HepG2 (cell line): ENCODE results near the gene TUBA8.
"Not testable (repeated sequence)": the region's sequence is repeated elsewhere in the genome, so short reads cannot be mapped to it uniquely, and the experiment has no call there.

ENCODE experiments used
- ATF2 ChIP-seq: sonication (generic); formaldehyde crosslinking; IDR thresholded peaks from 2 replicates; pipeline ENCODE4 v1.4.0; 2020; ENCODE audit warnings: missing genetic modification reagents
- EZH2 ChIP-seq: conservative IDR thresholded peaks from 2 replicates; pipeline ENCODE4 v1.6.1; 2012; ENCODE audit warnings: mild to moderate bottlenecking, low read depth, low read length, moderate library complexity
- MAFK ChIP-seq, 2 experiments: IDR thresholded peaks in 1 of 2; conservative IDR thresholded peaks in 1 of 2; 2 replicates each; pipeline ENCODE4 v1.6.1; 2011; ENCODE audit warnings: improper control_type of control experiment in 2 of 2, low read length in 2 of 2
- RNF2 ChIP-seq: fragments of 450-650 bp; conservative IDR thresholded peaks from 2 replicates; pipeline ENCODE4 v1.6.1; 2016; ENCODE audit warnings: low read depth

DNA sequence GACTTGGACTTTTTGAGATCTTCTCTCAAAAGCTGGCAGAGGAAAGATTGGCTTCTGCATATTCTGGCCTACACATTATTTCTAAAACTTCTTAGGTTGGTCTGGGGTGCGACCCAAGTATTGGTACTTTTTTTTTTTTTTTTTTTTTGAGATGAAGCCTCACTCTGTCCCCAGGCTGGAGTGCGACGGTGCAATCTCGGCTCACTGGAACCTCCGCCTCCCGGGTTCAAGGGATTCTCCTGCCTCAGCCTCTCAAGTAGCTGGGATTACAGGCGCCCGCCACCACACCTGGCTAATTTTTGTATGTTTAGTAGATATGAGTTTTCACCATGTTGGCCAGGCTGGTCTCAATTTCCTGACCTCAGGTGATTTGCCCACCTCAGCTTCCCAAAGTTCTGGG lies 50.0 kb downstream of the TUBA8 start:
- not testable (repeated sequence) for TF ChIP-seq MAFK (conservative IDR thresholded peaks at IDR 0.05 in 1 of 2, IDR thresholded peaks at IDR 0.05 in 1 of 2; ENCODE audit: low read length in 2 of 2); RNF2; ATF2 (CRISPR knock-in tag); EZH2
